HG03432 (cell line): Measurements from ENCODE around the gene SGIP1.
"Not testable (repeated sequence)": the region's sequence is repeated elsewhere in the genome, so short reads cannot be mapped to it uniquely, and the experiment has no call there.

Experiments used
- ATAC-seq: cut with Tn5 transposase; IDR thresholded peaks from one replicate; pipeline ENCODE4 v1.9.1; 2021; ENCODE audit warnings: mild to moderate bottlenecking, moderate library complexity; ENCODE audit not compliant: unreplicated experiment

Gene SGIP1

DNA sequence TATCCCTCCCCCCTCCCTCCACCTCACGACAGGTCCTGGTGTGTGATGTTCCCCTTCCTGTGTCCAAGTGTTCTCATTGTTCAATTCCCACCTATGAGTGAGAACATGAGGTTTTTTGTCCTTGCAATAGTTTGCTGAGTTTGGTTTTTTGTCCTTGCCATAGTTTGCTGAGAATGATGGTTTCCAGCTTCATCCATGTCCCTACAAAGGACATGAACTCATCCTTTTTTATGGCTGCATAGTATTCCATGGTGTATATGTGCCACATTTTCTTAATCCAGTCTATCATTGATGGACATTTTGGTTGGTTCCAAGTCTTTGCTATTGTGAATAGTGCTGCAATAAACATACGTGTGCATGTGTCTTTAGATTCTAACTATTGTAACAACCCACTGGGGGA lies 261.9 kb downstream of the SGIP1 start:
- ATAC-seq: not testable (repeated sequence)
